HG03060 (cell line): ENCODE data around the gene PITPNC1.

Experiments
- ATAC-seq: cut with Tn5 transposase; IDR thresholded peaks from one replicate; pipeline ENCODE4 v1.9.1; 2021; ENCODE audit warnings: low read depth, moderate number of reproducible peaks; ENCODE audit not compliant: unreplicated experiment

PITPNC1 gene

GRCh38 chr17:67528751-67529436 is 151.8 kb downstream of the PITPNC1 start:
- no peak for ATAC-seq

GRCh38 chr17:67531291-67531690 is 154.2 kb downstream of the PITPNC1 start:
- peak; percentile 70 for ATAC-seq

GRCh38 chr17:67532326-67532871 is 155.3 kb downstream of the PITPNC1 start:
- ATAC-seq = no peak

GRCh38 chr17:67534941-67535340 is 157.9 kb downstream of the PITPNC1 start:
- no peak for ATAC-seq

- no peak for ATAC-seq
Observed at GRCh38 chr17:67542219-67543114, 165.4 kb downstream of the PITPNC1 start.

GRCh38 chr17:67544364-67544955 is 167.4 kb downstream of the PITPNC1 start:
- ATAC-seq = no peak

- peak; percentile 72 for ATAC-seq
Observed at GRCh38 chr17:67546578-67547527, 169.8 kb downstream of the PITPNC1 start.

GRCh38 chr17:67548693-67549092 is 171.6 kb downstream of the PITPNC1 start:
- ATAC-seq = no peak

GRCh38 chr17:67549820-67550219 is 172.7 kb downstream of the PITPNC1 start:
- no peak for ATAC-seq

GRCh38 chr17:67554634-67555033 is 177.6 kb downstream of the PITPNC1 start:
- ATAC-seq = no peak

GRCh38 chr17:67555855-67556254 is 178.8 kb downstream of the PITPNC1 start:
- ATAC-seq = no peak

GRCh38 chr17:67557052-67557845 is 180.2 kb downstream of the PITPNC1 start:
- ATAC-seq = no peak

- no peak for ATAC-seq
Observed at GRCh38 chr17:67557921-67558320, 180.8 kb downstream of the PITPNC1 start.

- no peak for ATAC-seq
Observed at GRCh38 chr17:67558740-67559380, 181.8 kb downstream of the PITPNC1 start.

GRCh38 chr17:67559381-67559966 is 182.4 kb downstream of the PITPNC1 start:
- no peak for ATAC-seq

GRCh38 chr17:67562005-67562404 is 184.9 kb downstream of the PITPNC1 start:
- ATAC-seq = no peak

GRCh38 chr17:67563692-67564228 is 186.7 kb downstream of the PITPNC1 start:
- no peak for ATAC-seq

GRCh38 chr17:67565068-67565467 is 188.0 kb downstream of the PITPNC1 start:
- no peak for ATAC-seq
